Measurements from ENCODE around the gene COL16A1.

Gene COL16A1

DNA sequence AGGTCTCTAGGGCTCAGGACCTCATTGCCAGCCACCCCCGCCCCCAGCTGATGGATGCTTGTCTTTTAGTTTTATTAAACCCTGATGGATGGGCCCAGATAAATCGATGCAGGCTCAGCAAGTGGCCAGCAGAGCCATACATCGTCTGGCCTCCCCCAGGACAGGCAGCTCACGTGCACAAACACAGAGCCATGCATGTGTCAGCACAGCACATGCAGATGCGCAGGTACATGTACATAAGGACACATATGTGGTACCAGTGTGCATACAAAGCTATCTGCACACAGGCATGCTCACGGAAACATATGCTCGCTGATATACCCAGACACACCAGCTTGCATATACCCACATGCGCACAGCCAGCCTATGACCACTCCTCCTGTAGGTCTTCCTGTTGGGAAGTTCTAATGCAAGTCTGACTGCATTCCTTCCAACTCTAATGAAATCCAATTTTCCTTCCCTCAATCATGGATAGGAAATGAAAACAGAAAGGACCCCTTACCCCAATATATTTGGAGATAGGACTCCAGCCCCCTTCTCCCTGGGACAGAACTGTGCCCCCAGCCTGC lies 897 bp downstream of the COL16A1 start:
- peaks cover 20% of the 10 kb centered on the region for H3K27me3 Mint-ChIP-seq (ENCODE audit: low read depth, poor library complexity)
- no peak overlapping the region for H3K27ac Mint-ChIP-seq
- TF ChIP-seq, protein P1, sequence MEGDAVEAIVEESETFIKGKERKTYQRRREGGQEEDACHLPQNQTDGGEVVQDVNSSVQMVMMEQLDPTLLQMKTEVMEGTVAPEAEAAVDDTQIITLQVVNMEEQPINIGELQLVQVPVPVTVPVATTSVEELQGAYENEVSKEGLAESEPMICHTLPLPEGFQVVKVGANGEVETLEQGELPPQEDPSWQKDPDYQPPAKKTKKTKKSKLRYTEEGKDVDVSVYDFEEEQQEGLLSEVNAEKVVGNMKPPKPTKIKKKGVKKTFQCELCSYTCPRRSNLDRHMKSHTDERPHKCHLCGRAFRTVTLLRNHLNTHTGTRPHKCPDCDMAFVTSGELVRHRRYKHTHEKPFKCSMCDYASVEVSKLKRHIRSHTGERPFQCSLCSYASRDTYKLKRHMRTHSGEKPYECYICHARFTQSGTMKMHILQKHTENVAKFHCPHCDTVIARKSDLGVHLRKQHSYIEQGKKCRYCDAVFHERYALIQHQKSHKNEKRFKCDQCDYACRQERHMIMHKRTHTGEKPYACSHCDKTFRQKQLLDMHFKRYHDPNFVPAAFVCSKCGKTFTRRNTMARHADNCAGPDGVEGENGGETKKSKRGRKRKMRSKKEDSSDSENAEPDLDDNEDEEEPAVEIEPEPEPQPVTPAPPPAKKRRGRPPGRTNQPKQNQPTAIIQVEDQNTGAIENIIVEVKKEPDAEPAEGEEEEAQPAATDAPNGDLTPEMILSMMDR (IDR thresholded peaks at IDR 0.05), result no peak
- DNase-seq, result no peak
- H3K4me3 Mint-ChIP-seq, result no peak overlapping the region
- peaks cover 57% of the 10 kb centered on the region for H3K4me1 Mint-ChIP-seq
- H3K36me3 Mint-ChIP-seq (ENCODE audit: low read depth), result no peaks in the 10 kb centered on the region
- no peaks in the 10 kb centered on the region for H3K9me3 Mint-ChIP-seq

DNA sequence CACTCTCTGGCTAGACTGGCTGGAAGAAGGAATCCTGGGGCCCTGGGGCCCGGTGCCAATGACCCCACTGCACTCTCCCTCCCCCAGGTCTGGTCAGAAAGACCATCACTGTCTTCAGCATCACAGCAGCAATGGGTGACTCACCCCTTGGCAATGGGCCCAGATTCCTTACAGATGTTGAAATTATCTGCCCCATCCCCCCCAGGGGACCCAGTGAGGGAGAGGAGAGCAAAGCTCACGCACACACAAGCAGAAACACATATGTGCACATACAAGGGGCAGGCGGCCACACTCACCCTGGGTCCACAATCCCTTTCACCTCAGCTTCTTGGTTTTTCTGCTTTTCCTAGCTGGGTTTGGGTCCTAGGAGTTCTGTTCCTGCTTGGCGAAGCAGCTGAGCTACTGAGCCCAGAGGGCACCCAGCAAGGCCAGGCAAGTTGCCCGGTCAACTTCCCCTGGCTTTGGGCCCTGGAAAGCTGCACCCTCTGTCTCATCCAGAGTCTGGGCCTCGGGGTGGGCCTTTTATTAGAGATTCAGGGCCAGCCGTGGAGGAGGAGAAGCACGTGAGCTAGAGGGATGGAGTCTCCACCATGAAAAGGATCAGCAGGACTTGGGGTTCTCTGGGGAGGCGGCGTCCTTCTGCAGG lies 2.6 kb downstream of the COL16A1 start:
- no peak for DNase-seq
- Mint-ChIP-seq H3K27me3 (ENCODE audit: low read depth, poor library complexity) (peaks cover 12% of the 10 kb centered on the region), H3K4me1 (peaks cover 46% of the 10 kb centered on the region), H3K36me3 (ENCODE audit: low read depth) (no peaks in the 10 kb centered on the region), H3K27ac (no peak overlapping the region), H3K9me3 (no peaks in the 10 kb centered on the region), H3K4me3 (no peak overlapping the region)
- TF ChIP-seq, protein P1 (IDR thresholded peaks at IDR 0.05), result no peak

DNA sequence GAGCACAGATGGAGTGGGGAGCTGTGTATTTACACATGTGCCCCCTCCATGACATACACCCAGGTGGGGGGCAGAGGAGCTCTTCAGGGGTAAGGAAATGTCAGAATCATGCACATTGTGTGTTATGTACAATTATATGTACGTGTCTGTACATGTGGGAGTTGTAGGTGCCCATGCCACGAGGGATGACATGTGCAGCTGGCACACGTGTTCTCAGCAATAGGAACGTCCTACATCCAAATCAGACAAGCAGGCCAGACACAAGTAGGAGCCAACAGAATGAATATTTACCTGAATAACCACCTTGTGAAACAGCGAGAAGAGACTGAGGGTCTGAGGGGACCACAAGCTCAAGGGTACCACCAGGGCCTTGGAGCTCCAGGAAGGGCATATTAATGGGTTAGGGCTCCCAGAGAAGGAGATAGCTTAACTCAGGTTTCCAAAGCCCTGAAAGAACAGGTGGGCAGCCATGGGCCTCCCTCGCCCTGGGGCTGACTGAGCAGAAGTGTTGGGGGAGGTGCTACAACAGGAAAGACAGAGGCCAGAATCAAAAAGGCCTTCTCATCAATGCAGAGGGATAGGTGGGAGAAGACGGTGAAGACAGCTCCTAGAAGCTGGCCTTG lies 3.2 kb downstream of the COL16A1 start:
- Mint-ChIP-seq H3K36me3 (ENCODE audit: low read depth) (no peaks in the 10 kb centered on the region), H3K4me1 (peaks cover 40% of the 10 kb centered on the region), H3K27ac (no peak overlapping the region), H3K9me3 (no peaks in the 10 kb centered on the region), H3K4me3 (no peak overlapping the region), H3K27me3 (ENCODE audit: low read depth, poor library complexity) (peaks cover 12% of the 10 kb centered on the region)
- TF ChIP-seq, protein P1 (IDR thresholded peaks at IDR 0.05), result no peak
- no peak for DNase-seq

DNA sequence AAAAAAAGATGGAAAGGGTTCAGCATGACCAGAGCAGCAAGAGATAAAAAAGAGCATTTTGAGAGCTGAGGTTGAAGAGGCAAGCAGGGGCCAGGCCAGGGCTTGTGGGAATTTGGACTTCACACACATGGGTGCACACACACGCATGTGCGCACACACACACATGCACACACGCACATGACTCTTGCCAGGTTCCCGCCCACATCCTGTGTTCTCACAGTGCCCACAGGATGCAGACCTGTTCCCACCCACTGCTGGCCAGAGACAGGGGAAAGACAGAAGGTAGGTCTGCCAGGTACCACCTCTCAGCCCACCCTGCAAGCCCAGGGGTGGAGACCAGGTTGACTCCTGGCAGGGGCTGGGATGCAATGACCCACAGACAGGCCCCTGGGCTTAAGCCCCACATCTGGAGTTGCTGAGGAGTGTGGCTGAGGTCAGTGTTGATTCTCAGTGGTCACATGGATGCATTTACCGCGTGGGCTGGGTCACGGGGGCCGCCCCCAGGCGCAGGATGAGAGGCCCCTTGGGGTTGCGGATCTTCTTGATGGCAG lies 4.4 kb downstream of the COL16A1 start:
- Mint-ChIP-seq H3K4me1 (peaks cover 28% of the 10 kb centered on the region), H3K9me3 (no peaks in the 10 kb centered on the region), H3K27ac (no peak overlapping the region), H3K4me3 (no peak overlapping the region), H3K36me3 (ENCODE audit: low read depth) (no peaks in the 10 kb centered on the region), H3K27me3 (ENCODE audit: low read depth, poor library complexity) (peaks cover 9% of the 10 kb centered on the region)
- TF ChIP-seq, protein P1 (IDR thresholded peaks at IDR 0.05), result no peak
- no peak for DNase-seq

DNA sequence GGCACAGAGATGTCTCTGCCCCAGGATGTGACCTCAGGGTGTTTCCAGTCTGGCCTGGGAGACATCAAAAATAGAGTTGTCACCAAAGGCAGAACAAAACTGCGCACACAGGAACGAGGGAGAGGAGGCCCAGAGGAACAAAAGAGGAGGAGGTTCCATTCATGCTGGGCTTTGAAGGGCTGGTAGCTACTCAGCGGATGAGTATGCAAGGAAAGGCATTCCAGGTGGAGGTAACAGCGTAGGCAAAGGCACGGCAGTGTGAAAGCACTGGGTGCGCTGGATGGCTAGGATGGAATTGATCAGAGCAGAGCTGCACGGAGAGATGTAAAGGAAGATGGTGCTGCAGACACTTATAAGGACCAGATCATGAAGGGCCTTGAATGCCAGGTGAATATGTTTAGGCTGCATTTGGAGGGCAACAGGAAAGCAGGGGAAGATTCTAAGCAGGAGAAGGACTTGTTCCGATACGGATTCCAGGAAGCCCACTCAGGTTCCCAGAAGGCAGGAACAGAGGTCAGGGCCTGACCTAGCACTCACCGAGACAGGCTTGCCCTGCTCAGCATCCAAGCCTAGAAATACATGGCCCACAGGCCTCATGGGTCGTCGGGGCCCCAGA lies 6.3 kb downstream of the COL16A1 start:
- Mint-ChIP-seq H3K36me3 (ENCODE audit: low read depth) (no peaks in the 10 kb centered on the region), H3K27me3 (ENCODE audit: low read depth, poor library complexity) (peaks cover 3% of the 10 kb centered on the region), H3K27ac (no peak overlapping the region), H3K4me3 (no peak overlapping the region), H3K9me3 (no peaks in the 10 kb centered on the region), H3K4me1 (peaks cover 30% of the 10 kb centered on the region)
- DNase-seq, result no peak
- TF ChIP-seq, protein P1 (IDR thresholded peaks at IDR 0.05), result no peak
